Panc1 (cell line): ENCODE measurements around the gene SHKBP1.

Experiments
- CTCF ChIP-seq: fragments of 450-650 bp; IDR thresholded peaks from 2 replicates; pipeline ENCODE4 v1.5.1; 2017; ENCODE audit warnings: mild to moderate bottlenecking
- POLR2AphosphoS5 ChIP-seq: IDR thresholded peaks from 2 replicates; pipeline ENCODE4 v1.6.1; 2012; ENCODE audit warnings: mild to moderate bottlenecking, low read depth, low read length, moderate library complexity
- REST ChIP-seq, 2 experiments: IDR thresholded peaks; 2 replicates each; pipeline ENCODE4 v1.6.1; 2011 to 2012; ENCODE audit warnings: low read depth in 2 of 2, control low read depth in 1 of 2, low read length in 1 of 2, mild to moderate bottlenecking in 1 of 2, moderate library complexity in 1 of 2; ENCODE audit not compliant: insufficient read depth in 1 of 2
- SIN3A ChIP-seq: IDR thresholded peaks from 2 replicates; pipeline ENCODE4 v1.6.1; 2012; ENCODE audit warnings: low read depth, mild to moderate bottlenecking, low read length, moderate library complexity, borderline replicate concordance; ENCODE audit not compliant: insufficient read depth
- TCF7L2 ChIP-seq: IDR thresholded peaks from 2 replicates; pipeline ENCODE4 v1.6.1; 2011; ENCODE audit warnings: mild to moderate bottlenecking, low read depth, low read length, inconsistent platforms

GRCh38 chr19:40626918-40627317 is 50.2 kb downstream of the SHKBP1 start:
- no peak for TF ChIP-seq CTCF
- TF ChIP-seq POLR2AphosphoS5: no peak
- TF ChIP-seq TCF7L2: no peak
- no peak for TF ChIP-seq REST (IDR thresholded peaks at IDR 0.05; ENCODE audit: insufficient read depth in 1 of 2, low read depth in 2 of 2, low read length in 1 of 2)
- no peak for TF ChIP-seq SIN3A
